IMR-90 (cell line): ENCODE results near the gene STAT4. TPM values are rescaled to one million over a fixed set of nuclear protein-coding genes. Genes with fewer than 3 reads are reported as not detected.

Source experiments
- ATAC-seq: fragments of 200-7000 bp; cut with Tn5 transposase; 2 replicates; pipeline ENCODE4 v1.9.1; 2020; ENCODE audit warnings: low read depth, mild to moderate bottlenecking, moderate library complexity
- BruUV-seq: library from RNA; stranded (reverse); fragments of 400-500 nt; replicated peaks from 2 replicates; lab custom pipeline; 2021; lab: Mats Ljungman, UMichigan
- CTCF ChIA-PET: fragments of 300-600 bp; formaldehyde crosslinking; extraction: SDS; loops from one replicate; lab custom pipeline; 2021; ENCODE audit warnings: antibody characterized with exemption; lab: Yijun Ruan, JAX
- POLR2A ChIA-PET: fragments of 300-600 bp; sonication (Branson Sonifier 250); formaldehyde crosslinking; loops from one replicate; lab custom pipeline; 2022; ENCODE audit warnings: antibody characterized with exemption; ENCODE audit not compliant: unreplicated experiment; lab: Charles Lee
- DNase-seq: peaks from one replicate; pipeline ENCODE4 v3.0.0; 2013
- H2AFZ ChIP-seq: replicated peaks from 2 replicates; pipeline ENCODE3; 2013; ENCODE audit warnings: low read length, mild to moderate bottlenecking; ENCODE audit not compliant: poor library complexity
- H2AK5ac ChIP-seq: 2 replicates; pipeline ENCODE4 v1.6.1; 2013; ENCODE audit warnings: low read depth, low read length, inconsistent platforms
- H2AK9ac ChIP-seq: replicated peaks from 2 replicates; pipeline ENCODE3; 2013; ENCODE audit warnings: mild to moderate bottlenecking, low read depth, low read length, moderate library complexity; ENCODE audit not compliant: poor library complexity
- H2BK120ac ChIP-seq: 2 replicates; pipeline ENCODE4 v1.6.1; 2013; ENCODE audit warnings: low read depth, low read length, inconsistent platforms
- H2BK15ac ChIP-seq: 3 replicates; pipeline ENCODE4 v1.6.1; 2013; ENCODE audit warnings: low read depth, low read length, inconsistent platforms
- H2BK20ac ChIP-seq: 2 replicates; pipeline ENCODE4 v1.6.1; 2013; ENCODE audit warnings: low read depth, mild to moderate bottlenecking, inconsistent platforms, low read length, moderate library complexity
- H2BK5ac ChIP-seq: 2 replicates; pipeline ENCODE4 v1.6.1; 2013; ENCODE audit warnings: mild to moderate bottlenecking, low read depth, low read length, inconsistent platforms; ENCODE audit not compliant: poor library complexity, severe bottlenecking
- H3K14ac ChIP-seq: replicated peaks from 2 replicates; pipeline ENCODE4 v1.6.1; 2013; ENCODE audit warnings: low read depth, low read length, inconsistent platforms
- H3K18ac ChIP-seq: 2 replicates; pipeline ENCODE4 v1.6.1; 2013; ENCODE audit warnings: low read depth, low read length, control low read depth
- H3K23ac ChIP-seq: 2 replicates; pipeline ENCODE4 v1.6.1; 2013; ENCODE audit warnings: low read depth, low read length, inconsistent platforms
- H3K27ac ChIP-seq: 2 replicates; pipeline ENCODE4 v1.5.1; 2013; ENCODE audit warnings: mild to moderate bottlenecking, control low read depth, low read length; ENCODE audit not compliant: insufficient read depth
- H3K27me3 ChIP-seq: 2 replicates; pipeline ENCODE4 v1.6.1; 2013; ENCODE audit warnings: low read length; ENCODE audit not compliant: control insufficient read depth, insufficient read depth
- H3K36me3 ChIP-seq: 2 replicates; pipeline ENCODE4 v1.6.1; 2013; ENCODE audit warnings: low read length, mixed read lengths; ENCODE audit not compliant: control insufficient read depth, insufficient read depth
- H3K4ac ChIP-seq: 2 replicates; pipeline ENCODE4 v1.6.1; 2013; ENCODE audit warnings: low read depth, low read length, inconsistent platforms
- H3K4me1 ChIP-seq: 2 replicates; pipeline ENCODE4 v1.6.1; 2013; ENCODE audit warnings: low read length, mixed read lengths; ENCODE audit not compliant: control insufficient read depth, insufficient read depth
- H3K4me2 ChIP-seq: 2 replicates; pipeline ENCODE4 v1.6.1; 2013; ENCODE audit warnings: low read depth, mild to moderate bottlenecking, control low read depth, low read length, moderate library complexity
- H3K4me3 ChIP-seq: 2 replicates; pipeline ENCODE4 v1.5.1; 2013; ENCODE audit warnings: low read depth, mild to moderate bottlenecking, control low read depth, low read length, moderate library complexity; ENCODE audit not compliant: insufficient read depth
- H3K56ac ChIP-seq: 2 replicates; pipeline ENCODE4 v1.6.1; 2013; ENCODE audit warnings: low read length, inconsistent platforms; ENCODE audit not compliant: insufficient read depth; ENCODE audit errors: extremely low read depth
- H3K79me1 ChIP-seq, 2 experiments: 2 replicates each; pipeline ENCODE4 v1.6.1; 2013; ENCODE audit warnings: low read length in 2 of 2, inconsistent platforms in 1 of 2, low read depth in 1 of 2
- H3K9ac ChIP-seq: 2 replicates; pipeline ENCODE4 v1.6.1; 2013; ENCODE audit warnings: low read depth, low read length, control low read depth
- H3K9me1 ChIP-seq: 2 replicates; pipeline ENCODE4 v1.6.1; 2013; ENCODE audit warnings: low read length, inconsistent platforms; ENCODE audit not compliant: insufficient read depth
- H3K9me3 ChIP-seq: 2 replicates; pipeline ENCODE4 v1.6.1; 2013; ENCODE audit warnings: low read length; ENCODE audit not compliant: control insufficient read depth, insufficient read depth
- H4K20me1 ChIP-seq: 2 replicates; pipeline ENCODE4 v1.6.1; 2013; ENCODE audit warnings: low read length, inconsistent platforms; ENCODE audit not compliant: insufficient read depth
- H4K5ac ChIP-seq: 2 replicates; pipeline ENCODE4 v1.6.1; 2013; ENCODE audit warnings: mild to moderate bottlenecking, low read depth, low read length, control low read depth
- H4K8ac ChIP-seq, 2 experiments: 2 replicates each; pipeline ENCODE4 v1.6.1; 2013; ENCODE audit warnings: low read depth in 2 of 2, low read length in 2 of 2, control low read depth in 1 of 2, inconsistent platforms in 1 of 2
- H4K91ac ChIP-seq: 2 replicates; pipeline ENCODE4 v1.6.1; 2013; ENCODE audit warnings: low read depth, low read length, inconsistent platforms; ENCODE audit not compliant: insufficient read depth
- BHLHE40 ChIP-seq: fragments of 150-350 bp; IDR thresholded peaks from 2 replicates; pipeline ENCODE4 v1.6.1; 2016; ENCODE audit warnings: mild to moderate bottlenecking, low read depth, low read length
- CEBPB ChIP-seq: IDR thresholded peaks from 2 replicates; pipeline ENCODE4 v1.6.1; 2012; ENCODE audit warnings: low read depth, low read length, improper control_type of control experiment
- CHD1 ChIP-seq: IDR thresholded peaks from 2 replicates; pipeline ENCODE4 v1.6.1; 2012; ENCODE audit warnings: low read depth, low read length, improper control_type of control experiment
- FOS ChIP-seq: fragments of 150-350 bp; IDR thresholded peaks from 2 replicates; pipeline ENCODE4 v1.6.1; 2016; ENCODE audit warnings: low read depth, low read length
- MAFK ChIP-seq: IDR thresholded peaks from 2 replicates; pipeline ENCODE4 v1.6.1; 2012; ENCODE audit warnings: low read depth, low read length, improper control_type of control experiment
- MAZ ChIP-seq: IDR thresholded peaks from 2 replicates; pipeline ENCODE4 v1.6.1; 2012; ENCODE audit warnings: low read depth, mild to moderate bottlenecking, low read length, improper control_type of control experiment, moderate library complexity, borderline replicate concordance
- MXI1 ChIP-seq: IDR thresholded peaks from 2 replicates; pipeline ENCODE4 v1.6.1; 2012; ENCODE audit warnings: low read depth, mild to moderate bottlenecking, low read length, moderate library complexity, borderline replicate concordance
- NFE2L2 ChIP-seq: fragments of 150-350 bp; IDR thresholded peaks from 2 replicates; pipeline ENCODE4 v1.6.1; 2016; ENCODE audit warnings: low read depth, mild to moderate bottlenecking, low read length
- POLR2A ChIP-seq: IDR thresholded peaks from 2 replicates; pipeline ENCODE4 v1.6.1; 2012; ENCODE audit warnings: mild to moderate bottlenecking, low read depth, low read length
- RAD21 ChIP-seq: IDR thresholded peaks from 2 replicates; pipeline ENCODE4 v1.6.1; 2012; ENCODE audit warnings: low read length, improper control_type of control experiment
- RCOR1 ChIP-seq: IDR thresholded peaks from 2 replicates; pipeline ENCODE4 v1.6.1; 2012; ENCODE audit warnings: mild to moderate bottlenecking, low read length, improper control_type of control experiment; ENCODE audit not compliant: insufficient replicate concordance
- RFX5 ChIP-seq: IDR thresholded peaks from 2 replicates; pipeline ENCODE4 v1.8.0; 2012; ENCODE audit warnings: low read depth, mild to moderate bottlenecking, low read length, moderate library complexity
- SMC3 ChIP-seq: fragments of 150-350 bp; IDR thresholded peaks from 2 replicates; pipeline ENCODE4 v1.6.1; 2016; ENCODE audit warnings: low read depth, mild to moderate bottlenecking, antibody characterized with exemption, low read length, moderate library complexity
- WGBS, 2 experiments: methylation state at CpG; one replicate each; pipeline versions ENCODE4 v1.1.5 to v1.1.7; 2013; ENCODE audit warnings: missing lambda C conversion rate in 2 of 2; ENCODE audit not compliant: insufficient read length in 1 of 2; ENCODE audit errors: extremely low coverage in 2 of 2; 5-methylcytosine and 5-hydroxymethylcytosine counted together
- dilution Hi-C: fragments of 300-500 bp; cut with HindIII; formaldehyde crosslinking; loops from one replicate; pipeline ENCODE4 v1.14.3; 2018; ENCODE audit warnings: low sequenced_read_pairs; ENCODE audit not compliant: unreplicated experiment
- in situ Hi-C: fragments of 300-500 bp; cut with MboI; formaldehyde crosslinking; loops from 3 replicates; pipeline ENCODE4 v1.14.3; 2019; ENCODE audit warnings: low sequenced_read_pairs, inconsistent platforms, mixed read lengths
- intact Hi-C: fragments of 100-400 bp; cut with micrococcal nuclease; formaldehyde crosslinking; loops from 2 replicates; pipeline ENCODE4 v1.10.0; 2022
- polyA plus RNA-seq, 3 experiments: library from polyadenylated mRNA; depleted of rRNA; stranded (reverse); fragments of >200 nt; gene quantifications; 2 replicates each; pipeline ENCODE4 v1.2.3, GENCODE V29; 2012; ENCODE audit warnings: low replicate concordance in 1 of 3
- total RNA-seq: library from RNA; depleted of rRNA; stranded (reverse); fragments of >200 nt; gene quantifications from 2 replicates; pipeline ENCODE4 v1.2.3, GENCODE V29; 2012
- TF ChIP-seq, protein P1 (sequence below): fragments of 150-350 bp; IDR thresholded peaks from 2 replicates; pipeline ENCODE4 v1.6.1; 2017; ENCODE audit warnings: mild to moderate bottlenecking, antibody characterized with exemption, low read length, low read depth
- TF ChIP-seq, protein P2 (sequence below): fragments of 150-350 bp; IDR thresholded peaks from 2 replicates; pipeline ENCODE4 v1.6.1; 2016; ENCODE audit warnings: low read depth, mild to moderate bottlenecking, low read length, moderate library complexity, borderline replicate concordance
- TF ChIP-seq, protein P3 (sequence below): conservative IDR thresholded peaks from 2 replicates; pipeline ENCODE4 v1.5.1; 2012; ENCODE audit warnings: mild to moderate bottlenecking, low read depth, low read length, improper control_type of control experiment

STAT4 gene
- total and polyA plus RNA-seq, 2 of the 4 experiments (the other 2 are of a cell fraction): 0.36 to 0.48 TPM

DNA sequence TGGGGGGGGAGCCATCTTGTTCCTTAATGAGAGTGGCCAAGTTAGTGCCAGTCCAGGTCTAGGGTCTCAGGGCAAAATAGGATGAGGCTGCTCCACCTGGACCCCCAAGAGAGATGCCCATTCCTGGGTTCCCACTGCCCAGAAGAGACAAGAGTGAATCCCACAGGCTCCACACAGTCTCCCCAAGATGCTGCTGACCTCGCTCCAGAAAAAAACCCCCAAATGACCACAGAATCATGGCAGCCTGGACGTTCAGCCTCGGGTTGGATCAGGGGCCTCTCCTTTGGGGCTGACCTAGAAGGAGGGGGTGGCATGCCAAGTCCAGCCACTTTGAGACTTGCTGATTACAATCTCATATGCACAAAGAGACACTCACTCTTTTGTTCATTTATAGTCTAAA is 161.9 kb downstream of the STAT4 start:
- Histone ChIP-seq H4K91ac (no peak overlapping the region), H3K4me3 (no peak overlapping the region), H3K9me1 (peaks cover 15% of the 10 kb centered on the region), H3K9me3 (no peaks in the 10 kb centered on the region), H4K8ac (no peak overlapping the region), H4K20me1 (peaks cover 15% of the 10 kb centered on the region; the same call in 1 of the 2 replicates), H2AK9ac (no peak overlapping the region), H3K4me2 (no peak overlapping the region), H2BK5ac (no peak overlapping the region), H3K27ac (no peak overlapping the region), H4K5ac (no peak overlapping the region), H3K4ac (no peak overlapping the region), H3K4me1 (no peaks in the 10 kb centered on the region), H3K23ac (no peak overlapping the region), H2AK5ac (no peak overlapping the region), H2AFZ (no peak overlapping the region), H2BK15ac (no peak overlapping the region), H3K9ac (no peak overlapping the region), H3K27me3 (no peaks in the 10 kb centered on the region), H3K79me1 (peaks cover 3 to 15% of the 10 kb centered on the region in 2 experiments; a peak in 3 of 4 replicates), H3K14ac (no peak overlapping the region), H2BK20ac (no peak overlapping the region), H2BK120ac (no peak overlapping the region), H3K18ac (no peak overlapping the region), H3K36me3 (peaks cover 66% of the 10 kb centered on the region), H3K56ac (no peak overlapping the region)
- ChIA-PET CTCF (no interaction called here), POLR2A (no interaction called here)
- in situ Hi-C loops (no loop called here), intact Hi-C loops (no loop called here), dilution Hi-C loops (no loop called here)
- TF ChIP-seq MAZ (no peak), SMC3 (no peak), BHLHE40 (no peak), NFE2L2 (no peak), RFX5 (no peak), CEBPB (no peak), CHD1 (no peak), POLR2A (no peak), MAFK (no peak), RCOR1 (no peak), RAD21 (no peak), MXI1 (no peak), FOS (no peak)
- TF ChIP-seq, protein P1, sequence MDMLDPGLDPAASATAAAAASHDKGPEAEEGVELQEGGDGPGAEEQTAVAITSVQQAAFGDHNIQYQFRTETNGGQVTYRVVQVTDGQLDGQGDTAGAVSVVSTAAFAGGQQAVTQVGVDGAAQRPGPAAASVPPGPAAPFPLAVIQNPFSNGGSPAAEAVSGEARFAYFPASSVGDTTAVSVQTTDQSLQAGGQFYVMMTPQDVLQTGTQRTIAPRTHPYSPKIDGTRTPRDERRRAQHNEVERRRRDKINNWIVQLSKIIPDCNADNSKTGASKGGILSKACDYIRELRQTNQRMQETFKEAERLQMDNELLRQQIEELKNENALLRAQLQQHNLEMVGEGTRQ: no peak
- TF ChIP-seq, protein P2, sequence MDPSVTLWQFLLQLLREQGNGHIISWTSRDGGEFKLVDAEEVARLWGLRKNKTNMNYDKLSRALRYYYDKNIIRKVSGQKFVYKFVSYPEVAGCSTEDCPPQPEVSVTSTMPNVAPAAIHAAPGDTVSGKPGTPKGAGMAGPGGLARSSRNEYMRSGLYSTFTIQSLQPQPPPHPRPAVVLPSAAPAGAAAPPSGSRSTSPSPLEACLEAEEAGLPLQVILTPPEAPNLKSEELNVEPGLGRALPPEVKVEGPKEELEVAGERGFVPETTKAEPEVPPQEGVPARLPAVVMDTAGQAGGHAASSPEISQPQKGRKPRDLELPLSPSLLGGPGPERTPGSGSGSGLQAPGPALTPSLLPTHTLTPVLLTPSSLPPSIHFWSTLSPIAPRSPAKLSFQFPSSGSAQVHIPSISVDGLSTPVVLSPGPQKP: no peak
- TF ChIP-seq, protein P3, sequence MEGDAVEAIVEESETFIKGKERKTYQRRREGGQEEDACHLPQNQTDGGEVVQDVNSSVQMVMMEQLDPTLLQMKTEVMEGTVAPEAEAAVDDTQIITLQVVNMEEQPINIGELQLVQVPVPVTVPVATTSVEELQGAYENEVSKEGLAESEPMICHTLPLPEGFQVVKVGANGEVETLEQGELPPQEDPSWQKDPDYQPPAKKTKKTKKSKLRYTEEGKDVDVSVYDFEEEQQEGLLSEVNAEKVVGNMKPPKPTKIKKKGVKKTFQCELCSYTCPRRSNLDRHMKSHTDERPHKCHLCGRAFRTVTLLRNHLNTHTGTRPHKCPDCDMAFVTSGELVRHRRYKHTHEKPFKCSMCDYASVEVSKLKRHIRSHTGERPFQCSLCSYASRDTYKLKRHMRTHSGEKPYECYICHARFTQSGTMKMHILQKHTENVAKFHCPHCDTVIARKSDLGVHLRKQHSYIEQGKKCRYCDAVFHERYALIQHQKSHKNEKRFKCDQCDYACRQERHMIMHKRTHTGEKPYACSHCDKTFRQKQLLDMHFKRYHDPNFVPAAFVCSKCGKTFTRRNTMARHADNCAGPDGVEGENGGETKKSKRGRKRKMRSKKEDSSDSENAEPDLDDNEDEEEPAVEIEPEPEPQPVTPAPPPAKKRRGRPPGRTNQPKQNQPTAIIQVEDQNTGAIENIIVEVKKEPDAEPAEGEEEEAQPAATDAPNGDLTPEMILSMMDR: no peak
- DNase-seq (no peak), ATAC-seq (no peak)
- no CpG with 5 or more reads among the region's 3 CpGs for WGBS, 2 experiments
- no TSS peak for BruUV-seq
